ENCODE data around the gene SMURF1.

DNA sequence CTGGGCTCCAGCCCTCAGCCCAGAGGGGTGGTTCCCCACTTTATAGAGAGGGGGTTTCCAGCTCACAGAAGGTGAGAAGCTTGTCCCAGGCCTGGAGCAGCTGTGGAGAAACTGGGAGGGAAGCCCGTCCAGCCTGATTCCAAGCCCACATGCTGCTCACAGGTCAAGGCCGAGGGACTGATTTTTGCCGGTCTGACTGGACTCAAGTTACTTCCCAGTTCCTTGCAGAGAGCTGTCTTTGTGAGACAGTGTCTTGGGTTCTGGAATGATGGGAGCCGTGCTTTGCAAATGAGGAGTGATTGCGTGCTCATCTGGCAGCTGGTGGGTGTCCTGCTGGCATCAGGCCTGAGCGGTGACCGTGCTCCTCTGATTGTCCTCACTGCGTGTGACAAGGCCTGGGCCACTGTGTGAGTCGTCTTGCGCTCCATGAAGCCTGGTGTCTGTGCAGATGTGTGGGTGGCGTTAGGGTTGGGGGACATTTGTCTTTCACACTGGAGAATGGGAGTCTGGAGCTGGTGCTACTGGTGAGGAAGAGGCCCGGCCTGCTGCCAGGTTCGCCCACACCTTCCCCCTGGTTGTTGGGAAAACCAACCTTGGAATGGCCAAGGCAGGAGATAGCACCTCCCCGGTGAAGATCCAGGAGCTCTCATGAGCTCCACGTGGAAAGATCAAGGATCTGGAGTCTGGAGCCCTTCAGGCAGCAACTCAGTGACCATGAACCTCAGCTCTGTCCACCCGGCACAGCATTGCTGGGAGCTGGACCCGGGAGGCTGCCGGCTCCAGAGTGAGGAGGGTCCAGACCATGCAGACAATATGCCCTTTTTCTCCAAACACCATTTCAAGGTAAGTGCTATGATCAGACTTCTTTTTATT lies 129.6 kb downstream of the SMURF1 start:
- TF ChIP-seq POLR2A (IDR thresholded peaks at IDR 0.05) (no peak), POLR2AphosphoS5 (IDR thresholded peaks at IDR 0.05) (no peak)
- TF ChIP-seq, protein P1, sequence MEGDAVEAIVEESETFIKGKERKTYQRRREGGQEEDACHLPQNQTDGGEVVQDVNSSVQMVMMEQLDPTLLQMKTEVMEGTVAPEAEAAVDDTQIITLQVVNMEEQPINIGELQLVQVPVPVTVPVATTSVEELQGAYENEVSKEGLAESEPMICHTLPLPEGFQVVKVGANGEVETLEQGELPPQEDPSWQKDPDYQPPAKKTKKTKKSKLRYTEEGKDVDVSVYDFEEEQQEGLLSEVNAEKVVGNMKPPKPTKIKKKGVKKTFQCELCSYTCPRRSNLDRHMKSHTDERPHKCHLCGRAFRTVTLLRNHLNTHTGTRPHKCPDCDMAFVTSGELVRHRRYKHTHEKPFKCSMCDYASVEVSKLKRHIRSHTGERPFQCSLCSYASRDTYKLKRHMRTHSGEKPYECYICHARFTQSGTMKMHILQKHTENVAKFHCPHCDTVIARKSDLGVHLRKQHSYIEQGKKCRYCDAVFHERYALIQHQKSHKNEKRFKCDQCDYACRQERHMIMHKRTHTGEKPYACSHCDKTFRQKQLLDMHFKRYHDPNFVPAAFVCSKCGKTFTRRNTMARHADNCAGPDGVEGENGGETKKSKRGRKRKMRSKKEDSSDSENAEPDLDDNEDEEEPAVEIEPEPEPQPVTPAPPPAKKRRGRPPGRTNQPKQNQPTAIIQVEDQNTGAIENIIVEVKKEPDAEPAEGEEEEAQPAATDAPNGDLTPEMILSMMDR (IDR thresholded peaks at IDR 0.05), result no peak
